ENCODE data around the gene GJA5. TPM values are rescaled to one million over a fixed set of nuclear protein-coding genes. Genes with fewer than 3 reads are reported as not detected.

The GJA5 gene
- total RNA-seq, 1 donor from 2014 or later, result 0.27 TPM

- no peaks in the 10 kb centered on the region for H3K27me3 ChIP-seq (ENCODE audit: insufficient read depth, low read length)
- H3K4me1 ChIP-seq (ENCODE audit: insufficient read depth, low read length), result no peaks in the 10 kb centered on the region
- no peaks in the 10 kb centered on the region for H3K36me3 ChIP-seq (ENCODE audit: insufficient read depth, low read length)
- no peaks in the 10 kb centered on the region for H3K9me3 ChIP-seq (ENCODE audit: insufficient read depth, low read depth, low read length)
- no peak overlapping the region for H3K4me2 ChIP-seq (ENCODE audit: low read length)
- DNase-seq (ENCODE audit: low read depth), result no peak
- no peaks in the 10 kb centered on the region for H3K79me2 ChIP-seq (ENCODE audit: insufficient read depth, low read length)
- H4K20me1 ChIP-seq (ENCODE audit: insufficient read depth, low read length), result no peaks in the 10 kb centered on the region
- H2AFZ ChIP-seq (ENCODE audit: low read depth, low read length), result no peak overlapping the region
- no peaks in the 10 kb centered on the region for H3K9me3 Mint-ChIP-seq (ENCODE audit: unreplicated experiment)
- H3K9ac ChIP-seq (ENCODE audit: low read length), result no peak overlapping the region
- no peak overlapping the region for H3K4me3 Mint-ChIP-seq (ENCODE audit: unreplicated experiment)
- no peaks in the 10 kb centered on the region for H3K36me3 Mint-ChIP-seq (ENCODE audit: low read depth, unreplicated experiment)
- TF ChIP-seq CTCF (IDR thresholded peaks at IDR 0.05; ENCODE audit: insufficient read depth, low read depth, low read length) (no peak), EZH2 (IDR thresholded peaks at IDR 0.05; ENCODE audit: insufficient read depth, low read length) (no peak)
- FAIRE-seq, result no peak
- H3K27ac Mint-ChIP-seq (ENCODE audit: unreplicated experiment), result no peak overlapping the region
- peaks cover 8% of the 10 kb centered on the region for H3K4me1 Mint-ChIP-seq (ENCODE audit: low read depth, unreplicated experiment)
- no peaks in the 10 kb centered on the region for H3K27me3 Mint-ChIP-seq (ENCODE audit: low read depth, unreplicated experiment)
- H3K27ac ChIP-seq (ENCODE audit: low read depth, low read length), result no peak overlapping the region
- H3K4me3 ChIP-seq (ENCODE audit: insufficient read depth, low read depth, low read length), result no peak overlapping the region
These were observed 10.6 kb downstream of the GJA5 start for GRCh38 chr1:147749792-147750191.

GRCh38 chr1:147748676-147749350 lies 11.6 kb downstream of the GJA5 start:
- H3K36me3 ChIP-seq (ENCODE audit: insufficient read depth, low read length), result no peaks in the 10 kb centered on the region
- Mint-ChIP-seq H3K9me3 (ENCODE audit: unreplicated experiment) (no peaks in the 10 kb centered on the region), H3K4me1 (ENCODE audit: low read depth, unreplicated experiment) (peaks cover 8% of the 10 kb centered on the region), H3K36me3 (ENCODE audit: low read depth, unreplicated experiment) (no peaks in the 10 kb centered on the region), H3K4me3 (ENCODE audit: unreplicated experiment) (no peak overlapping the region), H3K27me3 (ENCODE audit: low read depth, unreplicated experiment) (no peaks in the 10 kb centered on the region), H3K27ac (ENCODE audit: unreplicated experiment) (no peak overlapping the region)
- DNase-seq (ENCODE audit: low read depth) (no peak), FAIRE-seq (no peak)
- no peaks in the 10 kb centered on the region for H3K79me2 ChIP-seq (ENCODE audit: insufficient read depth, low read length)
- H3K4me1 ChIP-seq (ENCODE audit: insufficient read depth, low read length), result no peaks in the 10 kb centered on the region
- no peaks in the 10 kb centered on the region for H3K27me3 ChIP-seq (ENCODE audit: insufficient read depth, low read length)
- no peak overlapping the region for H3K27ac ChIP-seq (ENCODE audit: low read depth, low read length)
- no peak overlapping the region for H3K4me2 ChIP-seq (ENCODE audit: low read length)
- no peaks in the 10 kb centered on the region for H3K9me3 ChIP-seq (ENCODE audit: insufficient read depth, low read depth, low read length)
- TF ChIP-seq CTCF (IDR thresholded peaks at IDR 0.05; ENCODE audit: insufficient read depth, low read depth, low read length) (no peak), EZH2 (IDR thresholded peaks at IDR 0.05; ENCODE audit: insufficient read depth, low read length) (no peak)
- H3K4me3 ChIP-seq (ENCODE audit: insufficient read depth, low read depth, low read length), result no peak overlapping the region
- H2AFZ ChIP-seq (ENCODE audit: low read depth, low read length), result no peak overlapping the region
- no peaks in the 10 kb centered on the region for H4K20me1 ChIP-seq (ENCODE audit: insufficient read depth, low read length)
- H3K9ac ChIP-seq (ENCODE audit: low read length), result no peak overlapping the region

DNA sequence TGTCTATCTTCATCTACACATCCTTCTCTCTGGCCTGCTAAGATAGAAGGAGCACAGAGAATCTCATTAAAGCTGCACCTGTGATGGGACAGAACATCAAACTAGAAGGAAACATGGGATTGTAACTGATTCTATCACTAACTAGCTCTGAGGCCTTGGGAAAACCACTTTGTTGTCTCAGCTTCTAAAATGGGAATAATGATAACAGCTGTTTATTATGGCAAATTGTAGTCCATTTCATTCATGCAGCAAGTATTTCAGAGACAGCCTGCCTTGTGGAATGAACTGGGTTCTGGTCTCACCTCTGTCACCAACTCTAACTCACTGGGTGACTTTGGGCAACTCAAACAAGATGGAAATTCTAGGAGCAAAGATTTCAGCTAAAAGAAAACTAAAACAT lies 12.4 kb downstream of the GJA5 start:
- H2AFZ ChIP-seq (ENCODE audit: low read depth, low read length), result no peak overlapping the region
- Mint-ChIP-seq H3K9me3 (ENCODE audit: unreplicated experiment) (no peaks in the 10 kb centered on the region), H3K27me3 (ENCODE audit: low read depth, unreplicated experiment) (no peaks in the 10 kb centered on the region), H3K4me1 (ENCODE audit: low read depth, unreplicated experiment) (peaks cover 8% of the 10 kb centered on the region), H3K27ac (ENCODE audit: unreplicated experiment) (no peak overlapping the region), H3K36me3 (ENCODE audit: low read depth, unreplicated experiment) (no peaks in the 10 kb centered on the region), H3K4me3 (ENCODE audit: unreplicated experiment) (no peak overlapping the region)
- DNase-seq (ENCODE audit: low read depth), result no peak
- H3K27me3 ChIP-seq (ENCODE audit: insufficient read depth, low read length), result no peaks in the 10 kb centered on the region
- FAIRE-seq, result no peak
- TF ChIP-seq EZH2 (IDR thresholded peaks at IDR 0.05; ENCODE audit: insufficient read depth, low read length), result no peak
- TF ChIP-seq CTCF (IDR thresholded peaks at IDR 0.05; ENCODE audit: insufficient read depth, low read depth, low read length), result no peak
- no peaks in the 10 kb centered on the region for H3K4me1 ChIP-seq (ENCODE audit: insufficient read depth, low read length)
- no peaks in the 10 kb centered on the region for H4K20me1 ChIP-seq (ENCODE audit: insufficient read depth, low read length)
- no peak overlapping the region for H3K9ac ChIP-seq (ENCODE audit: low read length)
- H3K27ac ChIP-seq (ENCODE audit: low read depth, low read length), result no peak overlapping the region
- H3K9me3 ChIP-seq (ENCODE audit: insufficient read depth, low read depth, low read length), result no peaks in the 10 kb centered on the region
- no peaks in the 10 kb centered on the region for H3K36me3 ChIP-seq (ENCODE audit: insufficient read depth, low read length)
- H3K79me2 ChIP-seq (ENCODE audit: insufficient read depth, low read length), result no peaks in the 10 kb centered on the region
- no peak overlapping the region for H3K4me3 ChIP-seq (ENCODE audit: insufficient read depth, low read depth, low read length)
- H3K4me2 ChIP-seq (ENCODE audit: low read length), result no peak overlapping the region

All from astrocyte (in vitro differentiated cells and primary cell).